ENCODE results near the gene DBT. TPM values are rescaled to one million over a fixed set of nuclear protein-coding genes. Genes with fewer than 3 reads are reported as not detected.

Gene DBT
- total RNA-seq, 1 experiment from 2014 or later, result 9.1 TPM

DNA sequence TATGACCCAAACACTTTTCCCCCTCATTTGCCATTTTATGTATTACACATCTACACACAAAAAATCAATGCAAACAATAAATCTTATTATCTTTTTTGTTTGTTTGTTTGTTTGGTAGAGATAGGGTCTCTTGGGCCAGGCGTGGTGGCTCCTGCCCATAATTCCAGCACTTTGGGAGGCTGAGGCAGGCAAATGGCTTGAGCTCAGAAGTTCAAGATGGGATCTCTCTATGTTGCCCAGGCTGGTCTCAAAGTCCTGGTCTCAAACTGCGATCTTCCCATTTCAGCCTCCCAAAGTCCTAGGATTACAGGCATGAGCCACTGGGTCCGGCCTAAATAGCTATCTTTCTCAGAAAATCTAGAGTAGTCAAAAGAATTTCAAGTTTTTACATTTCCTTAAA is 1.2 kb upstream of the DBT start:
- TF ChIP-seq, protein P1, sequence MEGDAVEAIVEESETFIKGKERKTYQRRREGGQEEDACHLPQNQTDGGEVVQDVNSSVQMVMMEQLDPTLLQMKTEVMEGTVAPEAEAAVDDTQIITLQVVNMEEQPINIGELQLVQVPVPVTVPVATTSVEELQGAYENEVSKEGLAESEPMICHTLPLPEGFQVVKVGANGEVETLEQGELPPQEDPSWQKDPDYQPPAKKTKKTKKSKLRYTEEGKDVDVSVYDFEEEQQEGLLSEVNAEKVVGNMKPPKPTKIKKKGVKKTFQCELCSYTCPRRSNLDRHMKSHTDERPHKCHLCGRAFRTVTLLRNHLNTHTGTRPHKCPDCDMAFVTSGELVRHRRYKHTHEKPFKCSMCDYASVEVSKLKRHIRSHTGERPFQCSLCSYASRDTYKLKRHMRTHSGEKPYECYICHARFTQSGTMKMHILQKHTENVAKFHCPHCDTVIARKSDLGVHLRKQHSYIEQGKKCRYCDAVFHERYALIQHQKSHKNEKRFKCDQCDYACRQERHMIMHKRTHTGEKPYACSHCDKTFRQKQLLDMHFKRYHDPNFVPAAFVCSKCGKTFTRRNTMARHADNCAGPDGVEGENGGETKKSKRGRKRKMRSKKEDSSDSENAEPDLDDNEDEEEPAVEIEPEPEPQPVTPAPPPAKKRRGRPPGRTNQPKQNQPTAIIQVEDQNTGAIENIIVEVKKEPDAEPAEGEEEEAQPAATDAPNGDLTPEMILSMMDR (IDR thresholded peaks at IDR 0.05; ENCODE audit: unreplicated experiment), result no peak
- H3K27me3 Mint-ChIP-seq (ENCODE audit: insufficient read depth, unreplicated experiment), result no peaks in the 10 kb centered on the region
- no TSS peak for BruUV-seq (replicated peaks)
- CTCF ChIA-PET, result interaction anchor here (0.5 to 2.0 kb wide), 3 partner anchors 15 to 710 kb away, joined by 3 to 5 read pairs (median 3); partner anchors contain the start of gene RTCA
- peaks cover 9% of the 10 kb centered on the region for H3K36me3 Mint-ChIP-seq (ENCODE audit: insufficient read depth, unreplicated experiment)
- no peak for DNase-seq (ENCODE audit: unreplicated experiment)
- H3K4me1 Mint-ChIP-seq (ENCODE audit: insufficient read depth, unreplicated experiment), result peaks cover 9% of the 10 kb centered on the region
- H3K9me3 Mint-ChIP-seq (ENCODE audit: unreplicated experiment), result no peaks in the 10 kb centered on the region
- intact Hi-C loops (cut with micrococcal nuclease), result no loop called here
- no peak overlapping the region for H3K27ac Mint-ChIP-seq (ENCODE audit: low read depth, unreplicated experiment)
- POLR2A ChIA-PET, result interaction anchor here (0.6 to 4.9 kb wide), 9 partner anchors 8 to 645 kb away, joined by 3 to 114 read pairs (median 5); partner anchors contain the start of genes EXTL2, FRRS1, RTCA and SLC30A7
- H3K4me3 Mint-ChIP-seq (ENCODE audit: unreplicated experiment), result no peak overlapping the region

DNA sequence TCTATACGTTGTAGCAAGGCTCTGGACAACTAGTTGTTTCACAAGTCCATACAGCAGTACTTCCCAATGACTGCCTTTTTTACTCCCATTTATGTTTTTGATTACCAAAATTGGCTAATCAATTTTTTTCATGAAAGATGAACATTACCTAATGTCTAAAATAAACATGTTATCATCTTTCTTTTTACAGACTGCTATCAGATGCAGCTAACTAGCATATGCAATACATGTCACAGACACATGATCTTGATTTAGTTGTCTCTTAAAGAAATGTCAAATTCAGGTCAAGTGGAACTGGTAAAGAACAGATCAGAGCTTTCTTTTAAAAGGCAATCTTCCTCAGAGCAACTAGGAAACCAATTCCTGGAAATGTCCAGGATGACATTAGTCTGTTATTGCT is 630 bp upstream of the DBT start:
- Mint-ChIP-seq H3K27me3 (ENCODE audit: insufficient read depth, unreplicated experiment) (no peaks in the 10 kb centered on the region), H3K27ac (ENCODE audit: low read depth, unreplicated experiment) (no peak overlapping the region), H3K4me1 (ENCODE audit: insufficient read depth, unreplicated experiment) (peaks cover 9% of the 10 kb centered on the region), H3K4me3 (ENCODE audit: unreplicated experiment) (no peak overlapping the region), H3K9me3 (ENCODE audit: unreplicated experiment) (no peaks in the 10 kb centered on the region), H3K36me3 (ENCODE audit: insufficient read depth, unreplicated experiment) (peaks cover 9% of the 10 kb centered on the region)
- TF ChIP-seq, protein P1 (IDR thresholded peaks at IDR 0.05; ENCODE audit: unreplicated experiment), result no peak
- intact Hi-C loops (cut with micrococcal nuclease), result no loop called here
- ChIA-PET POLR2A (interaction anchor here (0.6 to 4.9 kb wide), 21 partner anchors 8 to 645 kb away, joined by 3 to 114 read pairs (median 5); partner anchors contain the start of genes CDC14A, EXTL2, FRRS1 and RTCA), CTCF (interaction anchor here (0.5 to 2.0 kb wide), 4 partner anchors 15 to 710 kb away, joined by 3 to 5 read pairs (median 3); partner anchors contain the start of gene RTCA)
- BruUV-seq (replicated peaks), result no TSS peak
- DNase-seq (ENCODE audit: unreplicated experiment), result no peak

DNA sequence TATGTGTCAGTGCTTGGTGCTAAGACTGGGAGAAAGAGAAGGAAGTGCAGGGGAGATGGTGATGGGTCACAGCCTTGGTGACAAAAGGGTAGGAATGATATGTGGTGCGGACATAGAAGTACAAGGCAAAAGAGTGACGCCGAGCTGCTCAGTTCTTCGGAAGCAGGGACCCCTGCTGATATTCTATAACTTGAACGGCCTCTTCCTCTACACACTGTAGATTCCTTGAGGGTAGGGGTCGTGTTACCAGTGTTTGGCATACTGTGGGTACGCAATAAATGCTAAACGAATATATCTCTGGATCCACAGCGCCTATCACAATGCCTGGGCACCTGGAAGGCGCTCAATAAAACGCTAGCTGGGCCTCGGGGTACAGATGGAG is 488 bp downstream of the DBT start:
- TF ChIP-seq, protein P1 (IDR thresholded peaks at IDR 0.05; ENCODE audit: unreplicated experiment), result no peak
- Mint-ChIP-seq H3K9me3 (ENCODE audit: unreplicated experiment) (no peaks in the 10 kb centered on the region), H3K4me1 (ENCODE audit: insufficient read depth, unreplicated experiment) (peaks cover 9% of the 10 kb centered on the region), H3K36me3 (ENCODE audit: insufficient read depth, unreplicated experiment) (peaks cover 9% of the 10 kb centered on the region), H3K4me3 (ENCODE audit: unreplicated experiment) (no peak overlapping the region), H3K27me3 (ENCODE audit: insufficient read depth, unreplicated experiment) (no peaks in the 10 kb centered on the region), H3K27ac (ENCODE audit: low read depth, unreplicated experiment) (no peak overlapping the region)
- CTCF ChIA-PET, result interaction anchor here (0.7 to 2.0 kb wide), 3 partner anchors 17 to 554 kb away, joined by 3 to 5 read pairs (median 3); partner anchors contain the start of gene RTCA
- POLR2A ChIA-PET, result interaction anchor here (0.5 to 4.9 kb wide), 20 partner anchors 9 to 987 kb away, joined by 3 to 114 read pairs (median 5); partner anchors contain the start of genes CDC14A, EXTL2, RTCA and SASS6
- intact Hi-C loops (cut with micrococcal nuclease), result no loop called here
- no peak for DNase-seq (ENCODE audit: unreplicated experiment)
- BruUV-seq (replicated peaks), result TSS peak; percentile 68

- Mint-ChIP-seq H3K4me3 (ENCODE audit: unreplicated experiment) (no peak overlapping the region), H3K27ac (ENCODE audit: low read depth, unreplicated experiment) (no peak overlapping the region), H3K27me3 (ENCODE audit: insufficient read depth, unreplicated experiment) (no peaks in the 10 kb centered on the region), H3K36me3 (ENCODE audit: insufficient read depth, unreplicated experiment) (peaks cover 9% of the 10 kb centered on the region), H3K9me3 (ENCODE audit: unreplicated experiment) (no peaks in the 10 kb centered on the region), H3K4me1 (ENCODE audit: insufficient read depth, unreplicated experiment) (peaks cover 9% of the 10 kb centered on the region)
- ChIA-PET CTCF (interaction anchor here (0.6 kb wide), 1 partner anchor 93 kb away, joined by 3 read pairs; no protein-coding TSS in a partner anchor), POLR2A (interaction anchor here (0.6 kb wide), 1 partner anchor 59 kb away, joined by 3 read pairs; no protein-coding TSS in a partner anchor)
- DNase-seq (ENCODE audit: unreplicated experiment), result no peak
- TF ChIP-seq, protein P1 (IDR thresholded peaks at IDR 0.05; ENCODE audit: unreplicated experiment), result no peak
- intact Hi-C loops (cut with micrococcal nuclease), result no loop called here
- no TSS peak for BruUV-seq (replicated peaks)
These were observed 2.9 kb downstream of the DBT start for GRCh38 chr1:100246738-100247137.
